IMR-90 (cell line): ENCODE results near the gene ALOX12. TPM values are rescaled to one million over a fixed set of nuclear protein-coding genes. Genes with fewer than 3 reads are reported as not detected.

Experiments used
- ATAC-seq: fragments of 200-7000 bp; cut with Tn5 transposase; 2 replicates; pipeline ENCODE4 v1.9.1; 2020; ENCODE audit warnings: low read depth, mild to moderate bottlenecking, moderate library complexity
- BruUV-seq: library from RNA; stranded (reverse); fragments of 400-500 nt; replicated peaks from 2 replicates; lab custom pipeline; 2021; lab: Mats Ljungman, UMichigan
- CTCF ChIA-PET: fragments of 300-600 bp; formaldehyde crosslinking; extraction: SDS; loops from one replicate; lab custom pipeline; 2021; ENCODE audit warnings: antibody characterized with exemption; lab: Yijun Ruan, JAX
- POLR2A ChIA-PET: fragments of 300-600 bp; sonication (Branson Sonifier 250); formaldehyde crosslinking; loops from one replicate; lab custom pipeline; 2022; ENCODE audit warnings: antibody characterized with exemption; ENCODE audit not compliant: unreplicated experiment; lab: Charles Lee
- DNase-seq: peaks from one replicate; pipeline ENCODE4 v3.0.0; 2013
- H2AFZ ChIP-seq: replicated peaks from 2 replicates; pipeline ENCODE3; 2013; ENCODE audit warnings: low read length, mild to moderate bottlenecking; ENCODE audit not compliant: poor library complexity
- H2AK5ac ChIP-seq: 2 replicates; pipeline ENCODE4 v1.6.1; 2013; ENCODE audit warnings: low read depth, low read length, inconsistent platforms
- H2AK9ac ChIP-seq: replicated peaks from 2 replicates; pipeline ENCODE3; 2013; ENCODE audit warnings: mild to moderate bottlenecking, low read depth, low read length, moderate library complexity; ENCODE audit not compliant: poor library complexity
- H2BK120ac ChIP-seq: 2 replicates; pipeline ENCODE4 v1.6.1; 2013; ENCODE audit warnings: low read depth, low read length, inconsistent platforms
- H2BK15ac ChIP-seq: 3 replicates; pipeline ENCODE4 v1.6.1; 2013; ENCODE audit warnings: low read depth, low read length, inconsistent platforms
- H2BK20ac ChIP-seq: 2 replicates; pipeline ENCODE4 v1.6.1; 2013; ENCODE audit warnings: low read depth, mild to moderate bottlenecking, inconsistent platforms, low read length, moderate library complexity
- H2BK5ac ChIP-seq: 2 replicates; pipeline ENCODE4 v1.6.1; 2013; ENCODE audit warnings: mild to moderate bottlenecking, low read depth, low read length, inconsistent platforms; ENCODE audit not compliant: poor library complexity, severe bottlenecking
- H3K14ac ChIP-seq: replicated peaks from 2 replicates; pipeline ENCODE4 v1.6.1; 2013; ENCODE audit warnings: low read depth, low read length, inconsistent platforms
- H3K18ac ChIP-seq: 2 replicates; pipeline ENCODE4 v1.6.1; 2013; ENCODE audit warnings: low read depth, low read length, control low read depth
- H3K23ac ChIP-seq: 2 replicates; pipeline ENCODE4 v1.6.1; 2013; ENCODE audit warnings: low read depth, low read length, inconsistent platforms
- H3K27ac ChIP-seq: 2 replicates; pipeline ENCODE4 v1.5.1; 2013; ENCODE audit warnings: mild to moderate bottlenecking, control low read depth, low read length; ENCODE audit not compliant: insufficient read depth
- H3K27me3 ChIP-seq: 2 replicates; pipeline ENCODE4 v1.6.1; 2013; ENCODE audit warnings: low read length; ENCODE audit not compliant: control insufficient read depth, insufficient read depth
- H3K36me3 ChIP-seq: 2 replicates; pipeline ENCODE4 v1.6.1; 2013; ENCODE audit warnings: low read length, mixed read lengths; ENCODE audit not compliant: control insufficient read depth, insufficient read depth
- H3K4ac ChIP-seq: 2 replicates; pipeline ENCODE4 v1.6.1; 2013; ENCODE audit warnings: low read depth, low read length, inconsistent platforms
- H3K4me1 ChIP-seq: 2 replicates; pipeline ENCODE4 v1.6.1; 2013; ENCODE audit warnings: low read length, mixed read lengths; ENCODE audit not compliant: control insufficient read depth, insufficient read depth
- H3K4me2 ChIP-seq: 2 replicates; pipeline ENCODE4 v1.6.1; 2013; ENCODE audit warnings: low read depth, mild to moderate bottlenecking, control low read depth, low read length, moderate library complexity
- H3K4me3 ChIP-seq: 2 replicates; pipeline ENCODE4 v1.5.1; 2013; ENCODE audit warnings: low read depth, mild to moderate bottlenecking, control low read depth, low read length, moderate library complexity; ENCODE audit not compliant: insufficient read depth
- H3K56ac ChIP-seq: 2 replicates; pipeline ENCODE4 v1.6.1; 2013; ENCODE audit warnings: low read length, inconsistent platforms; ENCODE audit not compliant: insufficient read depth; ENCODE audit errors: extremely low read depth
- H3K79me1 ChIP-seq, 2 experiments: 2 replicates each; pipeline ENCODE4 v1.6.1; 2013; ENCODE audit warnings: low read length in 2 of 2, inconsistent platforms in 1 of 2, low read depth in 1 of 2
- H3K9ac ChIP-seq: 2 replicates; pipeline ENCODE4 v1.6.1; 2013; ENCODE audit warnings: low read depth, low read length, control low read depth
- H3K9me1 ChIP-seq: 2 replicates; pipeline ENCODE4 v1.6.1; 2013; ENCODE audit warnings: low read length, inconsistent platforms; ENCODE audit not compliant: insufficient read depth
- H3K9me3 ChIP-seq: 2 replicates; pipeline ENCODE4 v1.6.1; 2013; ENCODE audit warnings: low read length; ENCODE audit not compliant: control insufficient read depth, insufficient read depth
- H4K20me1 ChIP-seq: 2 replicates; pipeline ENCODE4 v1.6.1; 2013; ENCODE audit warnings: low read length, inconsistent platforms; ENCODE audit not compliant: insufficient read depth
- H4K5ac ChIP-seq: 2 replicates; pipeline ENCODE4 v1.6.1; 2013; ENCODE audit warnings: mild to moderate bottlenecking, low read depth, low read length, control low read depth
- H4K8ac ChIP-seq, 2 experiments: 2 replicates each; pipeline ENCODE4 v1.6.1; 2013; ENCODE audit warnings: low read depth in 2 of 2, low read length in 2 of 2, control low read depth in 1 of 2, inconsistent platforms in 1 of 2
- H4K91ac ChIP-seq: 2 replicates; pipeline ENCODE4 v1.6.1; 2013; ENCODE audit warnings: low read depth, low read length, inconsistent platforms; ENCODE audit not compliant: insufficient read depth
- BHLHE40 ChIP-seq: fragments of 150-350 bp; IDR thresholded peaks from 2 replicates; pipeline ENCODE4 v1.6.1; 2016; ENCODE audit warnings: mild to moderate bottlenecking, low read depth, low read length
- CEBPB ChIP-seq: IDR thresholded peaks from 2 replicates; pipeline ENCODE4 v1.6.1; 2012; ENCODE audit warnings: low read depth, low read length, improper control_type of control experiment
- CHD1 ChIP-seq: IDR thresholded peaks from 2 replicates; pipeline ENCODE4 v1.6.1; 2012; ENCODE audit warnings: low read depth, low read length, improper control_type of control experiment
- CTCF ChIP-seq: conservative IDR thresholded peaks from 2 replicates; pipeline ENCODE4 v1.5.1; 2012; ENCODE audit warnings: mild to moderate bottlenecking, low read depth, low read length, improper control_type of control experiment
- FOS ChIP-seq: fragments of 150-350 bp; IDR thresholded peaks from 2 replicates; pipeline ENCODE4 v1.6.1; 2016; ENCODE audit warnings: low read depth, low read length
- MAFK ChIP-seq: IDR thresholded peaks from 2 replicates; pipeline ENCODE4 v1.6.1; 2012; ENCODE audit warnings: low read depth, low read length, improper control_type of control experiment
- MAZ ChIP-seq: IDR thresholded peaks from 2 replicates; pipeline ENCODE4 v1.6.1; 2012; ENCODE audit warnings: low read depth, mild to moderate bottlenecking, low read length, improper control_type of control experiment, moderate library complexity, borderline replicate concordance
- NFE2L2 ChIP-seq: fragments of 150-350 bp; IDR thresholded peaks from 2 replicates; pipeline ENCODE4 v1.6.1; 2016; ENCODE audit warnings: low read depth, mild to moderate bottlenecking, low read length
- POLR2A ChIP-seq: IDR thresholded peaks from 2 replicates; pipeline ENCODE4 v1.6.1; 2012; ENCODE audit warnings: mild to moderate bottlenecking, low read depth, low read length
- RAD21 ChIP-seq: IDR thresholded peaks from 2 replicates; pipeline ENCODE4 v1.6.1; 2012; ENCODE audit warnings: low read length, improper control_type of control experiment
- RCOR1 ChIP-seq: IDR thresholded peaks from 2 replicates; pipeline ENCODE4 v1.6.1; 2012; ENCODE audit warnings: mild to moderate bottlenecking, low read length, improper control_type of control experiment; ENCODE audit not compliant: insufficient replicate concordance
- SMC3 ChIP-seq: fragments of 150-350 bp; IDR thresholded peaks from 2 replicates; pipeline ENCODE4 v1.6.1; 2016; ENCODE audit warnings: low read depth, mild to moderate bottlenecking, antibody characterized with exemption, low read length, moderate library complexity
- USF2 ChIP-seq: fragments of 150-350 bp; IDR thresholded peaks from 2 replicates; pipeline ENCODE4 v1.6.1; 2017; ENCODE audit warnings: mild to moderate bottlenecking, antibody characterized with exemption, low read length, low read depth
- WGBS, 2 experiments: methylation state at CpG; one replicate each; pipeline versions ENCODE4 v1.1.5 to v1.1.7; 2013; ENCODE audit warnings: missing lambda C conversion rate in 2 of 2; ENCODE audit not compliant: insufficient read length in 1 of 2; ENCODE audit errors: extremely low coverage in 2 of 2; 5-methylcytosine and 5-hydroxymethylcytosine counted together
- dilution Hi-C: fragments of 300-500 bp; cut with HindIII; formaldehyde crosslinking; loops from one replicate; pipeline ENCODE4 v1.14.3; 2018; ENCODE audit warnings: low sequenced_read_pairs; ENCODE audit not compliant: unreplicated experiment
- in situ Hi-C: fragments of 300-500 bp; cut with MboI; formaldehyde crosslinking; loops from 3 replicates; pipeline ENCODE4 v1.14.3; 2019; ENCODE audit warnings: low sequenced_read_pairs, inconsistent platforms, mixed read lengths
- intact Hi-C: fragments of 100-400 bp; cut with micrococcal nuclease; formaldehyde crosslinking; loops from 2 replicates; pipeline ENCODE4 v1.10.0; 2022
- polyA plus RNA-seq, 3 experiments: library from polyadenylated mRNA; depleted of rRNA; stranded (reverse); fragments of >200 nt; gene quantifications; 2 replicates each; pipeline ENCODE4 v1.2.3, GENCODE V29; 2012; ENCODE audit warnings: low replicate concordance in 1 of 3
- total RNA-seq: library from RNA; depleted of rRNA; stranded (reverse); fragments of >200 nt; gene quantifications from 2 replicates; pipeline ENCODE4 v1.2.3, GENCODE V29; 2012

ALOX12 gene
- total and polyA plus RNA-seq, 2 of the 4 experiments (the other 2 are of a cell fraction), result 0.03 TPM; not detected in 1

- intact Hi-C loops, result loop anchor here (1.0 kb wide), 1 partner anchor 89 kb away; no protein-coding TSS in a partner anchor
- H3K4me3 ChIP-seq, result no peak overlapping the region
- in situ Hi-C loops, result no loop called here
- H3K9ac ChIP-seq, result no peak overlapping the region
- POLR2A ChIA-PET, result no interaction called here
- no peak overlapping the region for H2AK5ac ChIP-seq
- no CpG with 5 or more reads among the region's 2 CpGs for WGBS, 2 experiments
- no peak overlapping the region for H2AK9ac ChIP-seq
- no peak overlapping the region for H3K27ac ChIP-seq
- ATAC-seq (no peak), DNase-seq (no peak)
- H2BK5ac ChIP-seq, result no peak overlapping the region
- H3K9me1 ChIP-seq, result no peaks in the 10 kb centered on the region
- no peak overlapping the region for H3K4me2 ChIP-seq
- no peak overlapping the region for H3K18ac ChIP-seq
- peaks cover 10 to 48% of the 10 kb centered on the region in 2 experiments for H3K79me1 ChIP-seq
- TF ChIP-seq NFE2L2 (no peak), SMC3 (no peak), FOS (no peak), BHLHE40 (no peak), USF2 (no peak), CHD1 (no peak), CEBPB (no peak), CTCF (no peak), RAD21 (no peak), RCOR1 (no peak), POLR2A (no peak), MAFK (no peak), MAZ (no peak)
- H3K4me1 ChIP-seq, result no peaks in the 10 kb centered on the region
- H2AFZ ChIP-seq, result no peak overlapping the region
- peaks cover 25% of the 10 kb centered on the region for H4K20me1 ChIP-seq
- CTCF ChIA-PET, result interaction anchor here (0.5 to 3.0 kb wide), 6 partner anchors 10 to 113 kb away, joined by 3 to 18 read pairs (median 4); no protein-coding TSS in a partner anchor
- H2BK120ac ChIP-seq, result no peak overlapping the region
- H4K5ac ChIP-seq, result no peak overlapping the region
- H3K4ac ChIP-seq, result no peak overlapping the region
- no peaks in the 10 kb centered on the region for H3K27me3 ChIP-seq
- no peak overlapping the region for H4K91ac ChIP-seq
- H3K14ac ChIP-seq, result no peak overlapping the region
- no peak overlapping the region for H3K23ac ChIP-seq
- peaks cover 31% of the 10 kb centered on the region for H3K36me3 ChIP-seq
- H2BK15ac ChIP-seq, result no peak overlapping the region
- H2BK20ac ChIP-seq, result no peak overlapping the region
- no peak overlapping the region for H4K8ac ChIP-seq
- no TSS peak for BruUV-seq
- H3K56ac ChIP-seq, result no peak overlapping the region
- dilution Hi-C loops, result no loop called here
- no peaks in the 10 kb centered on the region for H3K9me3 ChIP-seq
Measured at GRCh38 chr17:7003745-7004144, 7.9 kb downstream of the ALOX12 start.
